Kidney epithelial cell (primary cell): ENCODE measurements around the gene IGLL1. TPM values are rescaled to one million over a fixed set of nuclear protein-coding genes. Genes with fewer than 3 reads are reported as not detected.
"Not testable (repeated sequence)": the region's sequence is repeated elsewhere in the genome, so short reads cannot be mapped to it uniquely, and the experiment has no call there.

Source experiments
- DNase-seq: peaks from one replicate; pipeline ENCODE4 v3.0.0-alpha.2; 2010; ENCODE audit warnings: low read depth
- H3K27me3 ChIP-seq: 2 replicates; pipeline ENCODE4 v1.6.0; 2011; ENCODE audit warnings: low read length; ENCODE audit not compliant: control insufficient read depth, insufficient read depth
- H3K36me3 ChIP-seq: 2 replicates; pipeline ENCODE4 v1.5.1; 2011; ENCODE audit warnings: low read length; ENCODE audit not compliant: control insufficient read depth, insufficient read depth
- H3K4me3 ChIP-seq: 2 replicates; pipeline ENCODE4 v1.5.1; 2011; ENCODE audit warnings: low read depth, mild to moderate bottlenecking, control low read depth, low read length
- CTCF ChIP-seq: IDR thresholded peaks from 2 replicates; pipeline ENCODE4 v1.5.1; 2011; ENCODE audit warnings: mild to moderate bottlenecking, moderate library complexity, low read length, control low read depth, inconsistent platforms; ENCODE audit not compliant: insufficient read depth, poor library complexity, severe bottlenecking
- total RNA-seq: library from RNA; depleted of rRNA; stranded (reverse); fragments of >200 nt; gene quantifications from 2 replicates; pipeline ENCODE4 v1.2.3, GENCODE V29; 2015

The IGLL1 gene
- total RNA-seq, 1 donor from 2014 or later = not detected

DNA sequence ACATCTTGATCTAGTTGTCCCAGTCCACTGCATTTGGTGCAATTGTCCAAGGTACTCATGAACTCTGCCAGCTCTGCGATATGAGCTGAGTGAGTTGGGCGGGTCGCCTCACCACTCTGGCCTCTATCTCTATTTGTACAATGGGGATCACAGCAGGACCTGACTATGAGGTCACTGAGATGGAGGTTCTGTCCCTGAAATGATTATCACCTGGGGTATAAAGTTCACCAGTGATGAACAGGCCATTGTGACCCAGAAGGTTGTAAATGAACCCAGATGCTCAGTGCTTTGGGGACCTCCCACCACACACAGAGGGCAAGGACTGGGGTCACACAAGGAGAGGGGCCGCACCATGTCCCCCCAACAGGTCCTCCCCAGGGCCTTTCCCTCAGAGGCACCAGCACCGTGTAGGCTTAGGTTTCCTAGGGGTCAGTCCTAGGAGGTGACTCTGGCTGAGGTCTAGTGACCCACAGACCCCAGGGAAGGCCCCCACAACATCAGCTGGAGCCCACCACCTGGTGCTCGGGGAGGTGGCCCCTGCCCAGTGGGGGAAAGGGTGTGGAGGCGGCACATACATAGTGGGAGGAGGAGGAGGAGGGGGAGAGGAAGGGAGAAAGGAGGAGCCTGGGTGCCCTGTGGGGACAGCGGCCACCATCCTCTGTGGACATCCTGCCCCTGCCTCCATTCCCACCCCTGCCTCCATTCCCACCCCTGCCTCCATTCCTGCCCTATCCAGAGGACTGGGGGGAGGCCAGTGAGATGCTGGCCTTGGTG lies 25.0 kb upstream of the IGLL1 start:
- H3K4me3 ChIP-seq = no peak overlapping the region
- DNase-seq = no peak
- H3K27me3 ChIP-seq = no peaks in the 10 kb centered on the region
- H3K36me3 ChIP-seq = no peaks in the 10 kb centered on the region
- TF ChIP-seq CTCF = no peak

- no peak for DNase-seq
- Histone ChIP-seq H3K36me3 (no peaks in the 10 kb centered on the region), H3K4me3 (no peak overlapping the region), H3K27me3 (no peaks in the 10 kb centered on the region)
- no peak for TF ChIP-seq CTCF
Measured at GRCh38 chr22:23603266-23603665, 23.2 kb upstream of the IGLL1 start.

- Histone ChIP-seq H3K36me3 (no peaks in the 10 kb centered on the region), H3K4me3 (no peak overlapping the region), H3K27me3 (no peaks in the 10 kb centered on the region)
- no peak for DNase-seq
- TF ChIP-seq CTCF = no peak
Measured at GRCh38 chr22:23598805-23599518, 18.9 kb upstream of the IGLL1 start.

- not testable (repeated sequence) for H3K27me3 ChIP-seq, H3K36me3 ChIP-seq, DNase-seq, H3K4me3 ChIP-seq
Measured at GRCh38 chr22:23597576-23598268, 17.6 kb upstream of the IGLL1 start.

DNA sequence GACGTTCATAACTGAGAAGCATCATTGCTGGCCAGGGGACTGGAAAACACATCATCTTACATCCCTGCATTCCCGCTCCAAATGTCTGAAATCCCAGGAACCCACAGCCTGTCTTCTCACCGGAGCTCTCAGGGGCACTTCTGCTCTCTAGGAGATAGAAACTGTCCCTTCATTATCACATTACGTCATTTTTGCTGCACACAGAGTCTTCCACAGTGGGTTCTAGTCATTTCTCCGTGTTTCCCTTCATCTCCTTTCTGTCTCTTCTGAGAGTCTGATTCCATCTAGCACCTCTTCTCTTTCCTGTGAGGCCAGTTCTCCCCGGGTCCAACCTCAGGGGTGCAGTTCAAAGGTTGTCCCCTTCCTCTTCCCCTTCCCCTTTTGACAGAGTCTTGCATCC lies 15.8 kb upstream of the IGLL1 start:
- H3K27me3 ChIP-seq, DNase-seq, H3K4me3 ChIP-seq, H3K36me3 ChIP-seq: not testable (repeated sequence)

- no peaks in the 10 kb centered on the region for H3K36me3 ChIP-seq
- no peak overlapping the region for H3K4me3 ChIP-seq
- no peak for TF ChIP-seq CTCF
- no peaks in the 10 kb centered on the region for H3K27me3 ChIP-seq
- DNase-seq = no peak
Measured at GRCh38 chr22:23591846-23592245, 11.8 kb upstream of the IGLL1 start.
